ENCODE data around the gene GAMT.

DNA sequence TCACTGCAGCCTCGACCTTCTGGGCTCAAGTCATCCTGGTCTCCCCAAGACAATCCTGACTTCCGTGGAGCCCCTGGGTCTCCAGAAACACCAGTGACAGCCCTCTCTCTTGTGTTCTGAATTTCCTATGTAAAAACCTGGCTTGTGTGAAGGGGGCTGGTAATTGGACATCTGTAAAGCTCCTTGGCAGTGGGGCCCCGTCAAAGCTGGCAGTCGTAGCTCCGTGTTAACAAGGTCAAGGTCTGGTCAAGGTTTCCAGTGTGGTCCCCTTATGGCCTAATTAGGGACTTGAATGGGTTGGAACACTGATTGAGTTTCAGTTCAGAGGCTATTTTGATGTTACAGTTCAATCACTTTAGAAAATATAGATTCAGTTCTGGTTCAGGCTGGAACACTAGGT is 50.5 kb downstream of the GAMT start:
- TF ChIP-seq, protein P1, sequence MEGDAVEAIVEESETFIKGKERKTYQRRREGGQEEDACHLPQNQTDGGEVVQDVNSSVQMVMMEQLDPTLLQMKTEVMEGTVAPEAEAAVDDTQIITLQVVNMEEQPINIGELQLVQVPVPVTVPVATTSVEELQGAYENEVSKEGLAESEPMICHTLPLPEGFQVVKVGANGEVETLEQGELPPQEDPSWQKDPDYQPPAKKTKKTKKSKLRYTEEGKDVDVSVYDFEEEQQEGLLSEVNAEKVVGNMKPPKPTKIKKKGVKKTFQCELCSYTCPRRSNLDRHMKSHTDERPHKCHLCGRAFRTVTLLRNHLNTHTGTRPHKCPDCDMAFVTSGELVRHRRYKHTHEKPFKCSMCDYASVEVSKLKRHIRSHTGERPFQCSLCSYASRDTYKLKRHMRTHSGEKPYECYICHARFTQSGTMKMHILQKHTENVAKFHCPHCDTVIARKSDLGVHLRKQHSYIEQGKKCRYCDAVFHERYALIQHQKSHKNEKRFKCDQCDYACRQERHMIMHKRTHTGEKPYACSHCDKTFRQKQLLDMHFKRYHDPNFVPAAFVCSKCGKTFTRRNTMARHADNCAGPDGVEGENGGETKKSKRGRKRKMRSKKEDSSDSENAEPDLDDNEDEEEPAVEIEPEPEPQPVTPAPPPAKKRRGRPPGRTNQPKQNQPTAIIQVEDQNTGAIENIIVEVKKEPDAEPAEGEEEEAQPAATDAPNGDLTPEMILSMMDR (IDR thresholded peaks at IDR 0.05; ENCODE audit: low read length), result no peak
- TF ChIP-seq EZH2 (optimal IDR thresholded peaks at IDR 0.05; ENCODE audit: low read depth, low read length), result no peak

All from MM.1S (cell line).